HTERT RPE-1 (cell line): ENCODE results near the gene ZNF716.
"Not testable (repeated sequence)": the region's sequence is repeated elsewhere in the genome, so short reads cannot be mapped to it uniquely, and the experiment has no call there.

Experiments used
- in situ Hi-C: fragments of 300-500 bp; cut with MboI; formaldehyde crosslinking; loops from 4 replicates; pipeline ENCODE4 v1.14.3; 2020; ENCODE audit warnings: low sequenced_read_pairs

The ZNF716 gene

DNA sequence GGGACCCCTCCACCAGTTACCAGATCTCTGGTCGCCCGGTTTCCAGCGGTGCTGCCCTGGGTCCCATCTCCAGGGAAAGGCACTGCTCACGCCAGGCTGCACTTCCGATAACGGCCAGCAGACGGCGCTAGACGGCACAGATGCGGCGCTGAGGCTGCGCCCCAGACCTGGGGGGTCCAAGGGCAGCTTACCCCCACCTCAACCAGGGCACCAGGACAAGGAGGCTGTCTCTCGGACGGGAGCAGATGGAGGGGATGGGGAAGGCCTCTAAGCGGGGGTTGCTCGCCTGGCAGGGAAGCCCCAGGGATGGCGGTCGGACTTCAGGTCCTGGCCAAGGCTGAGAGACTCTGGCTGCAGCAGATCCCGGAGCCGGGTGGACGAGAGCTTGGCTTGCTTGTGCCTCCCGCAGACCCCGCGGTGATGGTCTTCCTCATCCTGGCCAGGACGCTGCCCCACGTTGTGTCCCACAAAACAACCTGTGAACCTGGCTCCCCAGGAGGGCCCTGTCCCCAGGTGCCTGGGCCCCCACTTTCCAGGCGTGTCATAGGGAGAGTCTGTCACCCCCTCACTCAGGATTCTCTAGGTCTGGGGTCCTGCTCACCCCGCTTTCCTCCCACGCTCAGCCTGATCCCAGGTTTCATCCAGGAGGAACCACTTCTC is 23.9 kb upstream of the ZNF716 start:
- in situ Hi-C loops: no loop called here

DNA sequence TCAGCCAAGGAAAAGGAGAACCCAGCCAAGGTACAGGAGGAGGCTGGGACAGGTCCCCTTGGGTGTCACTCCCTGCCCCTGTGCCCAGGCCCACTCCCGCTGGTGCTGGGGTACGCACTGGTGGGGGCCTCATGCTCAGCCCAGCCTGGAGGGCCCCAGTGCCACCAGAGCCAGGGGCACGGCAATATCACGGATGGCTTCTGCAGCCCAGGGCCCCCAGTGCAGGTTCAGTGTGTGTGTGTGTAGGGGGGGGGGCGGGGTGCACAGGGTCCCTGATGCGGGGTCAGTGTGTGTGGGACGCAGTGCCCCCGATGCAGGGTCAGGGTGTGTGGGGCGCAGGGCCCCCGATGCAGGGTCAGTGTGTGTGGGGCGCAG is 23.4 kb upstream of the ZNF716 start:
- in situ Hi-C loops: no loop called here

GRCh38 chr7:57427146-57427545 is 22.8 kb upstream of the ZNF716 start:
- in situ Hi-C loops: no loop called here

DNA sequence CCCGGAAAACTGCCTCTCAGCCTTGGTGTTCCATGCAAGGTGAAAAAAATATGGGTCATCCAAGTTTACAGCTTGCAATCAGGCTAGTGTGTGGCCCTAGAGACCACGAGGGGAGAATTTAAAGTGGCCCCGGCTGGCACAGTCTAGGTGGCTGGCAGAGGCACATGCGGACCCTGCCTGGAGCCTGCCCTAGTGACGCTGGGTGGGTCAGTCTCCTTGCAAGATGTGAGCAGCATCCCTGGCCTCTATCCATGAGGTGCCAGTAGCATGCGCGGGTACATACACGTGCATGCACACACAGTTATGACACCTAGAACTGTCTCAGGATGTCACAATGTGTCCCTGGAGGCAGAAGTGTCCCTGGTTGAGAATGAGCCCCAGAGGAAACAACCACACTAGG is 22.4 kb upstream of the ZNF716 start:
- in situ Hi-C loops: no loop called here

- in situ Hi-C loops: no loop called here
Measured at GRCh38 chr7:57432583-57432982, 17.4 kb upstream of the ZNF716 start.

GRCh38 chr7:57437581-57437980 is 12.4 kb upstream of the ZNF716 start:
- in situ Hi-C loops: no loop called here

DNA sequence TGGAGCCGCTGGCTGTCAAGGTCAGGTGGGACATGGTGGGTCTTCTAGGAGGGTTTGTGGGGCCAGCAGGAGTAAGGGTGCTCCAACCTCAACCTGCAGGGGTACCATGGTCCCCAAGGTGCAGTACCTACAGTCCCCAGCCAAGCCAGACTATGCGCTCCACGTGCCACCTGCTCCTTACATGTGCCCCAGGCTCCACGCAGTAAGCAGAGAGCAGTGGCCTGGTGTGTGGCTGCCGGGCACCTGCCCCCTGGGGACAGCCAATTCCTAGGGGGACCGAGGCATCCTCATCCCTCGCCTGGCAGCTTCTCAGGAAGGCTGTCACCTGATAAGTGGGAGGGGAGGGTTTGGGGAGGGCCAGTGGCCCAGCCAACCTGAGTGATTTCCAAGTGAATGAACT is 11.7 kb upstream of the ZNF716 start:
- in situ Hi-C loops: no loop called here

- in situ Hi-C loops: no loop called here
Measured at GRCh38 chr7:57443567-57443966, 6.4 kb upstream of the ZNF716 start.

- in situ Hi-C loops: not testable (repeated sequence)
Measured at GRCh38 chr7:57469186-57469828, 19.3 kb downstream of the ZNF716 start.

DNA sequence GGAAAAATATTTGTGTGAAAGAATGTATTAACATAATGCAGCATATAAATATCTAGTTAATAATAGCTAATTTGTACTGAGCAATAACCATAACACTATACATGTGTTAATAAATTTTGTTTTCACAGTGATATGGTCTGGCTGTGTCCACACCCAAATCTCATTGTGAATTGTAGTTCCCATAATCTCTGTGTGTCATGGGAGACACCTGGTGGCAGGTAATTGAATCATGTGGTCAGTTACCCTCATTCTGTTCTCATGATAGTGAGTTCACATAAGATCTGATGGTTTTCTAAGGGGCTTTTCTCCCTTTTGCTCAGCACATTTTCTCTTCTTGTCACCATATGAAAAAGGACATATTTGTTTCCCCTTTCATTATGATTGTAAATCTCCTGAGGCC is 30.3 kb downstream of the ZNF716 start:
- in situ Hi-C loops: not testable (repeated sequence)

DNA sequence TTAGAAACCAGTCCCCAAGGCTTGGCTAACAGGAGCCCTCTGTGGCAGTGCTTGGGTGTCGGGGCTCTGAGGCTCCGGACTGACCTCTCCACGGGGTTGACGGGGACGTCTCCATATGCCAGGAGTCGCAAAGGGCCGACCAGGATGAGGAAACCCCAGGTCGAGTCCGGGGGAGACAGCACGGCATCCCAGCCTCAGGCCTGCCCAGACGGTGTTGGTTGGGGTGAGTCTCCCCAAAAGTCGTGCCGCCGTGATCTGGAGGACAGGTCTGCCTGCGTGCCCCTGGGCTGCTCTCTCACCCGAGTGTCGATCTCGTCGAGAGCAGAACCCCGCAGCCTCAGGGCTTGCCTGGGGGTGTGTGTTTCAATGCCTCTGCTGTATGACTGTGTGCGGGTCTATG is 35.0 kb downstream of the ZNF716 start:
- in situ Hi-C loops: not testable (repeated sequence)

GRCh38 chr7:57487957-57488356 is 38.0 kb downstream of the ZNF716 start:
- in situ Hi-C loops: no loop called here

GRCh38 chr7:57495111-57495510 is 45.1 kb downstream of the ZNF716 start:
- in situ Hi-C loops: not testable (repeated sequence)

GRCh38 chr7:57496395-57496794 is 46.4 kb downstream of the ZNF716 start:
- in situ Hi-C loops: no loop called here

DNA sequence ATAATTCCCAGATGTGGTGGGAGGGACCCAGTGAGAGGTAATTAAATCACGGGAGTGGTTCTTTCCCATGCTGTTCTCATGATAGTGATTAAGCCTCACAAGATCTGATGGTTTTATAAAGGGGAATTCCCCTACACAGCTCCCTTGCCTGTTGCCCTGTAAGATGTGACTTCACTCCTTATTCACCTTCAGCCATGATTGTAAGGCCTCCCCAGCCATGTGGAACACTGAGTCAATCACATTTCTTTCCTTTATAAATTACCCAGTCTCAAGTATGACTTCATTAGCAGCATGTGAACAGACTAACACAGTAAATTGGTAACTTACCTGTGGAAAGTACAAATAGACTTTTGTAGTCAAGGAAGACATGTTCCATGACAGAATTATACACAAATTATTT is 55.2 kb downstream of the ZNF716 start:
- in situ Hi-C loops: no loop called here
